SK-N-SH (cell line): ENCODE measurements around the gene DIO3. TPM values are rescaled to one million over a fixed set of nuclear protein-coding genes. Genes with fewer than 3 reads are reported as not detected.
"Not testable (repeated sequence)": the region's sequence is repeated elsewhere in the genome, so short reads cannot be mapped to it uniquely, and the experiment has no call there.

ENCODE experiments used
- CTCF ChIA-PET: fragments of 300-600, 350-600 bp; formaldehyde crosslinking; extraction: SDS; loops from one replicate; lab custom pipeline; 2021; lab: Yijun Ruan, JAX
- POLR2A ChIA-PET: fragments of 350-600 bp; sonication (Branson Sonifier 250); formaldehyde crosslinking; extraction: SDS; loops from one replicate; lab custom pipeline; 2020; ENCODE audit warnings: antibody characterized with exemption, inconsistent platforms; lab: Yijun Ruan, JAX
- DNase-seq: peaks from one replicate; pipeline ENCODE4 v3.0.0; 2012
- H2AFZ ChIP-seq: fragments of 200-600 bp; sonication (generic); 2 replicates; pipeline ENCODE4 v1.8.1; 2016; ENCODE audit warnings: antibody characterized with exemption, mild to moderate bottlenecking, low read depth
- H3F3A ChIP-seq: fragments of 200-600 bp; sonication (generic); replicated peaks from 2 replicates; pipeline ENCODE3; 2016; ENCODE audit warnings: antibody characterized with exemption, mild to moderate bottlenecking; ENCODE audit not compliant: insufficient read depth
- H3K27ac ChIP-seq, 2 experiments: fragments of 200-500 bp in 1 of 2; fragments of 200-600 bp in 1 of 2; sonication (Bioruptor generic) in 1 of 2; sonication (generic), shearing (Covaris generic) in 1 of 2; 2 replicates each; pipeline versions ENCODE4 v1.5.1 to v1.6.1; 2014 to 2016; ENCODE audit warnings: low read depth in 2 of 2, inconsistent platforms in 1 of 2, low read length in 1 of 2, mild to moderate bottlenecking in 1 of 2, mixed read lengths in 1 of 2
- H3K27me3 ChIP-seq: fragments of 200-600 bp; sonication (generic), shearing (Covaris generic); 2 replicates; pipeline ENCODE4 v1.6.1; 2016; ENCODE audit warnings: mixed run types; ENCODE audit not compliant: insufficient read depth
- H3K36me3 ChIP-seq, 2 experiments: fragments of 200-500 bp in 1 of 2; fragments of 200-600 bp in 1 of 2; sonication (Bioruptor generic) in 1 of 2; sonication (generic) in 1 of 2; replicated peaks in 1 of 2; 2 replicates each; pipeline versions ENCODE3 to v1.5.1; 2014 to 2016; ENCODE audit warnings: low read length in 1 of 2, mild to moderate bottlenecking in 1 of 2; ENCODE audit not compliant: insufficient read depth in 2 of 2, control insufficient read depth in 1 of 2
- H3K4me1 ChIP-seq, 2 experiments: fragments of 200-500 bp in 1 of 2; fragments of 200-600 bp in 1 of 2; sonication (Bioruptor generic) in 1 of 2; sonication (generic), shearing (Covaris generic) in 1 of 2; 2 replicates each; pipeline versions ENCODE4 v1.5.1 to v1.6.1; 2014 to 2016; ENCODE audit warnings: low read depth in 1 of 2, low read length in 1 of 2, mixed run types in 1 of 2; ENCODE audit not compliant: insufficient read depth in 2 of 2, control insufficient read depth in 1 of 2
- H3K4me2 ChIP-seq: fragments of 200-600 bp; sonication (generic), shearing (Covaris generic); 2 replicates; pipeline ENCODE4 v1.6.1; 2017; ENCODE audit warnings: mixed run types
- H3K4me3 ChIP-seq, 2 experiments: fragments of 200-500 bp in 1 of 2; fragments of 200-600 bp in 1 of 2; sonication (Bioruptor generic) in 1 of 2; sonication (generic), shearing (Covaris generic) in 1 of 2; 2 replicates each; pipeline versions ENCODE4 v1.5.1 to v1.8.1; 2014 to 2016; ENCODE audit warnings: low read depth in 2 of 2, inconsistent platforms in 1 of 2, low read length in 1 of 2, mild to moderate bottlenecking in 1 of 2, mixed read lengths in 1 of 2, moderate library complexity in 1 of 2
- H3K79me2 ChIP-seq: fragments of 200-600 bp; sonication (generic); 2 replicates; pipeline ENCODE4 v1.8.1; 2017; ENCODE audit warnings: mild to moderate bottlenecking; ENCODE audit not compliant: insufficient read depth
- H3K9ac ChIP-seq: fragments of 200-600 bp; sonication (generic); 2 replicates; pipeline ENCODE4 v1.6.1; 2017; ENCODE audit warnings: mixed run types
- H3K9me2 ChIP-seq: fragments of 200-600 bp; sonication (generic); 2 replicates; pipeline ENCODE4 v1.6.1; 2017; ENCODE audit warnings: mixed run types
- H3K9me3 ChIP-seq: fragments of 200-600 bp; sonication (generic); 2 replicates; pipeline ENCODE4 v1.6.1; 2017; ENCODE audit warnings: mixed run types, mild to moderate bottlenecking, moderate library complexity
- H4K20me1 ChIP-seq: fragments of 200-600 bp; sonication (generic); 2 replicates; pipeline ENCODE4 v1.6.1; 2017; ENCODE audit warnings: mild to moderate bottlenecking, mixed run types; ENCODE audit not compliant: insufficient read depth
- EP300 ChIP-seq, 2 experiments: IDR thresholded peaks; 2 replicates each; pipeline versions ENCODE4 v1.4.0 to v1.6.1; 2012; ENCODE audit warnings: borderline replicate concordance in 1 of 2, low read depth in 1 of 2, low read length in 1 of 2
- EZH2phosphoT487 ChIP-seq: fragments of 200-600 bp; sonication (generic); IDR thresholded peaks from 2 replicates; pipeline ENCODE4 v1.6.1; 2017; ENCODE audit warnings: low read depth, mixed run types, mild to moderate bottlenecking, antibody characterized with exemption, moderate library complexity, borderline replicate concordance
- FOXJ3 ChIP-seq: sonication (generic); formaldehyde crosslinking; IDR thresholded peaks from 2 replicates; pipeline ENCODE4 v1.5.1; 2020; ENCODE audit warnings: mild to moderate bottlenecking, missing genetic modification reagents
- FOXM1 ChIP-seq: IDR thresholded peaks from 2 replicates; pipeline ENCODE4 v1.4.0; 2012; ENCODE audit warnings: low read depth, mild to moderate bottlenecking
- GATA2 ChIP-seq: sonication (generic); formaldehyde crosslinking; IDR thresholded peaks from 2 replicates; pipeline ENCODE4 v1.5.0; 2020; ENCODE audit warnings: mild to moderate bottlenecking, missing genetic modification reagents
- IRF3 ChIP-seq: fragments of 150-350 bp; IDR thresholded peaks from 2 replicates; pipeline ENCODE4 v1.6.1; 2016; ENCODE audit warnings: mild to moderate bottlenecking, low read depth, low read length
- MAX ChIP-seq: IDR thresholded peaks from 2 replicates; pipeline ENCODE4 v1.4.0; 2012; ENCODE audit warnings: low read depth
- MXI1 ChIP-seq: IDR thresholded peaks from 2 replicates; pipeline ENCODE4 v1.6.1; 2012; ENCODE audit warnings: mild to moderate bottlenecking, low read depth, low read length, improper control_type of control experiment
- NFIC ChIP-seq: IDR thresholded peaks from 2 replicates; pipeline ENCODE4 v1.4.0; 2012; ENCODE audit warnings: borderline replicate concordance
- PBX3 ChIP-seq: IDR thresholded peaks from 2 replicates; pipeline ENCODE4; 2012
- POLR2AphosphoS5 ChIP-seq: IDR thresholded peaks from 2 replicates; pipeline ENCODE4 v1.6.1; 2012; ENCODE audit warnings: low read depth, low read length
- RAD21 ChIP-seq: IDR thresholded peaks from 2 replicates; pipeline ENCODE4 v1.6.1; 2012; ENCODE audit warnings: mild to moderate bottlenecking, low read length
- RCOR1 ChIP-seq: fragments of 150-350 bp; IDR thresholded peaks from 2 replicates; pipeline ENCODE4 v1.6.1; 2017; ENCODE audit warnings: antibody characterized with exemption, low read length
- REST ChIP-seq: IDR thresholded peaks from 2 replicates; pipeline ENCODE4 v1.6.1; 2012; ENCODE audit warnings: mild to moderate bottlenecking, low read depth, low read length, moderate library complexity
- RFX5 ChIP-seq: IDR thresholded peaks from 2 replicates; pipeline ENCODE4 v1.6.1; 2012; ENCODE audit warnings: mild to moderate bottlenecking, improper control_type of control experiment, low read length
- SMC3 ChIP-seq: IDR thresholded peaks from 2 replicates; pipeline ENCODE4 v1.6.1; 2012; ENCODE audit warnings: low read depth, low read length, improper control_type of control experiment
- TCF12 ChIP-seq: IDR thresholded peaks from 2 replicates; pipeline ENCODE4 v1.4.0; 2012
- USF1 ChIP-seq: IDR thresholded peaks from 2 replicates; pipeline ENCODE4 v1.4.0; 2012; ENCODE audit warnings: low read depth, borderline replicate concordance
- USF2 ChIP-seq: fragments of 150-350 bp; IDR thresholded peaks from 2 replicates; pipeline ENCODE4 v1.6.1; 2017; ENCODE audit warnings: antibody characterized with exemption, low read length, low read depth, borderline replicate concordance
- YY1 ChIP-seq: IDR thresholded peaks from 2 replicates; pipeline ENCODE4 v1.4.0; 2012; ENCODE audit warnings: low read depth, mild to moderate bottlenecking
- WGBS: methylation state at CpG from one replicate; pipeline ENCODE4 v1.1.6; 2017; ENCODE audit warnings: low lambda C conversion rate; 5-methylcytosine and 5-hydroxymethylcytosine counted together
- polyA plus RNA-seq, 3 experiments: library from polyadenylated mRNA; depleted of rRNA; stranded (reverse); fragments of >200 nt; gene quantifications; 2 replicates each; pipeline ENCODE4 v1.2.3, GENCODE V29; 2012

DIO3 gene
- polyA plus RNA-seq, 1 of the 3 experiments (the other 2 are of a cell fraction) = not detected

GRCh38 chr14:101555669-101556043 lies 5.6 kb upstream of the DIO3 start:
- H3K9ac ChIP-seq, H3F3A ChIP-seq, H2AFZ ChIP-seq, DNase-seq, H3K4me3 ChIP-seq, H3K27me3 ChIP-seq, H3K79me2 ChIP-seq, POLR2A ChIA-PET, H3K4me2 ChIP-seq, H3K9me3 ChIP-seq, H3K27ac ChIP-seq, CTCF ChIA-PET, H3K36me3 ChIP-seq, H4K20me1 ChIP-seq, H3K9me2 ChIP-seq: not testable (repeated sequence)
- H3K4me1 ChIP-seq = peaks cover 0 to 30% of the 10 kb centered on the region in 2 experiments; a peak in 1 of 4 replicates
- 68% methylated on average over 5 of the region's 5 CpGs for WGBS

- Histone ChIP-seq H2AFZ (no peak overlapping the region), H3K27ac (no peak overlapping the region), H3K9me3 (no peaks in the 10 kb centered on the region), H4K20me1 (no peaks in the 10 kb centered on the region), H3K4me1 (peaks cover 0 to 30% of the 10 kb centered on the region in 2 experiments; a peak in 1 of 4 replicates), H3K27me3 (no peaks in the 10 kb centered on the region), H3F3A (no peaks in the 10 kb centered on the region), H3K36me3 (no peaks in the 10 kb centered on the region), H3K79me2 (no peaks in the 10 kb centered on the region), H3K4me2 (no peak overlapping the region), H3K4me3 (no peak overlapping the region), H3K9ac (no peak overlapping the region), H3K9me2 (no peaks in the 10 kb centered on the region)
- 60% methylated on average over 1 of the region's 10 CpGs for WGBS
- DNase-seq = peak; percentile 34
- ChIA-PET CTCF (no interaction called here), POLR2A (no interaction called here)
- no peak for TF ChIP-seq EP300 (IDR thresholded peaks at IDR 0.05; ENCODE audit: borderline replicate concordance in 1 of 2, low read depth in 1 of 2, low read length in 1 of 2)
- TF ChIP-seq MXI1 = no peak
- TF ChIP-seq GATA2 (CRISPR knock-in tag) = no peak
- no peak for TF ChIP-seq NFIC
- no peak for TF ChIP-seq MAX
- no peak for TF ChIP-seq IRF3
- TF ChIP-seq PBX3 = no peak
- no peak for TF ChIP-seq FOXM1
- TF ChIP-seq RAD21 = no peak
- no peak for TF ChIP-seq SMC3
- TF ChIP-seq REST = no peak
- no peak for TF ChIP-seq EZH2phosphoT487
- no peak for TF ChIP-seq TCF12
- no peak for TF ChIP-seq YY1
- TF ChIP-seq FOXJ3 (CRISPR knock-in tag) = no peak
- TF ChIP-seq USF1 = no peak
- TF ChIP-seq RCOR1 = no peak
- TF ChIP-seq USF2 = no peak
- TF ChIP-seq POLR2AphosphoS5 = no peak
- no peak for TF ChIP-seq RFX5
Measured at GRCh38 chr14:101556131-101556530, 5.2 kb upstream of the DIO3 start.
